SK-N-MC (cell line): ENCODE measurements around the gene SPATA3.

Experiments used
- EZH2 ChIP-seq: fragments of 200-600 bp; sonication (generic); IDR thresholded peaks from one replicate; pipeline ENCODE4 v1.6.1; 2017; ENCODE audit warnings: antibody characterized with exemption
- FOXP2 ChIP-seq: optimal IDR thresholded peaks from 2 replicates; pipeline ENCODE3; 2011; ENCODE audit warnings: mild to moderate bottlenecking, moderate library complexity; ENCODE audit not compliant: insufficient read depth; ENCODE audit errors: extremely low read length, control extremely low read depth
- POLR2AphosphoS5 ChIP-seq: IDR thresholded peaks from 2 replicates; pipeline ENCODE4 v1.6.1; 2012; ENCODE audit warnings: mild to moderate bottlenecking, low read depth, low read length, borderline replicate concordance

DNA sequence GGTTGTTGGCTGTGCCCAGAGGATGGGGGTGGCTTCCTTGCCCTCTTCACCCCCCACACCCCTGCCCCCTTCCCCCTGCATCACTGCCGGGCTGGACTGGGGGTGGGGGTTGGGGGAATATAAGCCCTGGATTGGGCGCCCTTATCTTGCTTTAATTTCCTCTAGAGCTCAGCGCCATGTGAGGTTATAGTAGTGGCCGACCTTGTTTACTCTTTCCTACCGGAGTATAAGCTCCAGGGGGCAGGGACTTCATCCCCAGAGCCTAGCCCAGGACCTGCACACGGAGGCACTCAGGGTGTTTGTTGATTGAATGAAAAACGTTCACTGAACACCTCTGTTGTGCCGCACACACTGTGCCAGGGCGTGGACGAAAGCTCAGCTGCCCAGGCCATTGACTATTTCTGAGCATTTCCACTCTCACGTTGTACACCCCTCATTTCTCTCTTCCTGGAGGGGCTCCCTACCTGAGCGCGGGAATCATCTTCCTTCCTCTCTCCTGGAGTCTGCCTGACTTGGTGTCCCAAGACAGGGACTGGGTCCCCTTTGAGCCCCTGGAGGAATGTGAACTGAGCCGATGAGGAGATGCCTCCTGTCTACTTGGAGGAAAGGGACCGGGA lies 9.3 kb upstream of the SPATA3 start:
- TF ChIP-seq POLR2AphosphoS5 = no peak
- TF ChIP-seq EZH2 = no peak
- no peak for TF ChIP-seq FOXP2
